ENCODE measurements around the gene RBMS3.

DNA sequence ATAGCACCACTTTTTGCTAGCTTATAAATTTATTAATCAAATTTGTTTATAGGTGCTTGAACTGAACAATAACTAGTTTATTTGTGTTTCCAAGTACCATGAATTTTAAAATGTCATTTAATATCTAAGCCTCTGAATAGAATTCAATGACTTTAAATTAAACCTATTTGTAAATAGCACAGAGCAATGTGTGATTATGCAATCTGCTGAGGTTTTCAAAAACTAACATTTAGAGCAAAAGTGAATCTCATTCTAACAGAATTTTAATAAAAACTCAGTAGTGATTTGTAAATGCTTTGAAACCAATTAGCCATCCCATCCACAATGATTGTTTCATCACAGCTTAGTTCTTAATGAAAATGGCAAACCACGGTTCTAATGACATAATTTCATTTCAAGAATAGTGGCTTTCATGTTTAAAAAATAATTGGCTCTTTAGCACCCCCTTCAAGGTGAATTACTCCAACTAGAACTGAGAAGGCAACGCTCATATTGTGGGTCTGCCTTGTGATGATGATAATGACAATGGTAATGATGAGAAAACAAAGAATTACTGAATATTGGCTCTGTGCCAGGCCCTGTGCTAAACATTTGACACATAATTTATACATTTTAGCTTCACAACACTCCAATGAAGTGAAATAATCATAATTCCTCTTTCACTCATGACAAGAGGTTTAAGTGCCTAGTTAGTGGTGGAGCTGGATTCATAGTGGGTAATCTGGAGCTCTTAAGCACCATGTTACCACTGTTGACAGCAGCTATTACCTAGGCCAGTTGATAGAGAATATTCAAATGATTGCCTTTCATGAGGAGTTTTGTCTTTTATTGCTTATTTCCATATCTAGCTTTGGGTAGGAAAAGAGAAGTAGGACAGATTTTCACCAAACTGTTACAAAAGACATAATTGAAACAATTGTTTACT is 145.7 kb downstream of the RBMS3 start:
- TF ChIP-seq POLR2A (IDR thresholded peaks at IDR 0.05; ENCODE audit: low read length) (no peak), GATA1 (IDR thresholded peaks at IDR 0.05; ENCODE audit: low read depth, low read length) (no peak)

All from erythroblast (primary cell).